ENCODE measurements around the gene CFAP46.

GRCh38 chr10:132865851-132866600 is 76.3 kb downstream of the CFAP46 start:
- TF ChIP-seq POLR2AphosphoS5 (IDR thresholded peaks at IDR 0.05; ENCODE audit: low read depth, low read length) (no peak), TAF1 (IDR thresholded peaks at IDR 0.05; ENCODE audit: borderline replicate concordance, insufficient read depth, low read length) (no peak), REST (IDR thresholded peaks at IDR 0.05; ENCODE audit: insufficient read depth in 1 of 2, low read depth in 2 of 2, low read length in 2 of 2) (no peak)
